H1 (cell line): ENCODE data around the gene TAAR9.
"Not testable (repeated sequence)": the region's sequence is repeated elsewhere in the genome, so short reads cannot be mapped to it uniquely, and the experiment has no call there.

Source experiments
- ASH2L ChIP-seq: fragments of 200-600, 300-600 bp; sonication (generic); IDR thresholded peaks from one replicate; pipeline ENCODE4 v1.7.1; 2017; ENCODE audit warnings: low read length
- CBX5 ChIP-seq: fragments of 300-800, 300-1000 bp; sonication (generic); IDR thresholded peaks from 2 replicates; pipeline ENCODE4 v1.7.1; 2016; ENCODE audit warnings: antibody characterized with exemption, low read length, low read depth
- CHD2 ChIP-seq: IDR thresholded peaks from 2 replicates; pipeline ENCODE4 v1.6.1; 2012; ENCODE audit warnings: low read length, improper control_type of control experiment
- EGR1 ChIP-seq: IDR thresholded peaks from 2 replicates; pipeline ENCODE4 v1.6.1; 2011; ENCODE audit warnings: low read depth, low read length, borderline replicate concordance
- EP300 ChIP-seq, 2 experiments: IDR thresholded peaks; 1 replicate in 1 of 2; 2 replicates in 1 of 2; pipeline ENCODE4 v1.6.1; 2011 to 2012; ENCODE audit warnings: low read depth in 2 of 2, low read length in 2 of 2, mild to moderate bottlenecking in 2 of 2, borderline replicate concordance in 1 of 2, inconsistent platforms in 1 of 2, moderate library complexity in 1 of 2
- EZH2 ChIP-seq: fragments of 200-600 bp; sonication (generic); IDR thresholded peaks from 2 replicates; pipeline ENCODE4 v1.7.1; 2012; ENCODE audit warnings: low read depth, mild to moderate bottlenecking, moderate library complexity, low read length, inconsistent platforms; ENCODE audit not compliant: severe bottlenecking
- POLR2A ChIP-seq, 2 experiments: IDR thresholded peaks; 1 replicate in 1 of 2; 2 replicates in 1 of 2; pipeline ENCODE4 v1.6.1; 2011; ENCODE audit warnings: low read depth in 2 of 2, low read length in 2 of 2, mild to moderate bottlenecking in 2 of 2; ENCODE audit errors: control extremely low read depth in 1 of 2
- POLR2AphosphoS5 ChIP-seq: IDR thresholded peaks from 2 replicates; pipeline ENCODE4 v1.6.1; 2011; ENCODE audit warnings: low read depth, low read length
- RAD21 ChIP-seq, 2 experiments: IDR thresholded peaks in 1 of 2; conservative IDR thresholded peaks in 1 of 2; 2 replicates each; pipeline ENCODE4 v1.6.1; 2011; ENCODE audit warnings: low read depth in 2 of 2, low read length in 2 of 2, improper control_type of control experiment in 1 of 2, inconsistent platforms in 1 of 2, mild to moderate bottlenecking in 1 of 2, moderate library complexity in 1 of 2
- SIN3A ChIP-seq, 2 experiments: IDR thresholded peaks in 1 of 2; conservative IDR thresholded peaks in 1 of 2; 2 replicates each; pipeline ENCODE4 v1.6.1; 2011 to 2012; ENCODE audit warnings: low read length in 2 of 2, improper control_type of control experiment in 1 of 2, low read depth in 1 of 2, mild to moderate bottlenecking in 1 of 2
- SRF ChIP-seq: IDR thresholded peaks from 2 replicates; pipeline ENCODE4 v1.6.1; 2011; ENCODE audit warnings: mild to moderate bottlenecking, low read depth, low read length, moderate library complexity
- YY1 ChIP-seq: IDR thresholded peaks from 2 replicates; pipeline ENCODE4 v1.6.1; 2011; ENCODE audit warnings: low read depth, mild to moderate bottlenecking, low read length
- TF ChIP-seq, protein P1 (sequence below), 3 experiments: IDR thresholded peaks; 1 replicate in 2 of 3; 2 replicates in 1 of 3; pipeline versions ENCODE4 v1.5.1 to v1.6.1; 2011; ENCODE audit warnings: low read length in 3 of 3, mild to moderate bottlenecking in 3 of 3, inconsistent platforms in 2 of 3, low read depth in 1 of 3, moderate library complexity in 1 of 3; ENCODE audit not compliant: insufficient read depth in 1 of 3; ENCODE audit errors: control extremely low read depth in 1 of 3
- TF ChIP-seq, protein P2 (sequence below): IDR thresholded peaks from 2 replicates; pipeline ENCODE4 v1.6.1; 2012; ENCODE audit warnings: inconsistent platforms

DNA sequence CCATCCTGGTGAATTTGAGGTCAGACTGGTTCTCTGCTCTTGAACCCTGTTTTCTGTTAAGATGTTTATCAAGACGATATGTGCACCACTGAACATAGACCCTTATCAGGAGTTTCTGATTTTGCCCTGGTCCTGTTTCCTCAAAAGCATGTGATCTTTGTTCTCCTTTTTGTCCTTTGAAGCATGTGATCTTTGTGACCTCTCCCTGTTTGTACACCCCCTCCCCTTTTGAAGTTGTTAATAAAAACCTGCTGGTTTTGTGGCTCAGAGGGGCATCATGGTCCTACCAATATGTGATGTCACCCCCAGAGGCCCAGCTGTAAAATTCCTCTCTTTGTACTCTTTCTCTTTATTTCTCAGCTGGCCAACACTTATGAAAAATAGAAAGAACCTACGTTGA, 3.5 kb upstream of the TAAR9 start:
- TF ChIP-seq, protein P1, sequence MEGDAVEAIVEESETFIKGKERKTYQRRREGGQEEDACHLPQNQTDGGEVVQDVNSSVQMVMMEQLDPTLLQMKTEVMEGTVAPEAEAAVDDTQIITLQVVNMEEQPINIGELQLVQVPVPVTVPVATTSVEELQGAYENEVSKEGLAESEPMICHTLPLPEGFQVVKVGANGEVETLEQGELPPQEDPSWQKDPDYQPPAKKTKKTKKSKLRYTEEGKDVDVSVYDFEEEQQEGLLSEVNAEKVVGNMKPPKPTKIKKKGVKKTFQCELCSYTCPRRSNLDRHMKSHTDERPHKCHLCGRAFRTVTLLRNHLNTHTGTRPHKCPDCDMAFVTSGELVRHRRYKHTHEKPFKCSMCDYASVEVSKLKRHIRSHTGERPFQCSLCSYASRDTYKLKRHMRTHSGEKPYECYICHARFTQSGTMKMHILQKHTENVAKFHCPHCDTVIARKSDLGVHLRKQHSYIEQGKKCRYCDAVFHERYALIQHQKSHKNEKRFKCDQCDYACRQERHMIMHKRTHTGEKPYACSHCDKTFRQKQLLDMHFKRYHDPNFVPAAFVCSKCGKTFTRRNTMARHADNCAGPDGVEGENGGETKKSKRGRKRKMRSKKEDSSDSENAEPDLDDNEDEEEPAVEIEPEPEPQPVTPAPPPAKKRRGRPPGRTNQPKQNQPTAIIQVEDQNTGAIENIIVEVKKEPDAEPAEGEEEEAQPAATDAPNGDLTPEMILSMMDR (IDR thresholded peaks at IDR 0.05; ENCODE audit: control extremely low read depth in 1 of 3, insufficient read depth in 1 of 3, low read depth in 1 of 3, low read length in 3 of 3), result not testable (repeated sequence)
- TF ChIP-seq POLR2A (IDR thresholded peaks at IDR 0.05; ENCODE audit: control extremely low read depth in 1 of 2, low read depth in 2 of 2, low read length in 2 of 2); POLR2AphosphoS5; CHD2; YY1; EP300 (IDR thresholded peaks at IDR 0.05; ENCODE audit: borderline replicate concordance in 1 of 2, low read depth in 2 of 2, low read length in 2 of 2); SIN3A (conservative IDR thresholded peaks at IDR 0.05 in 1 of 2, IDR thresholded peaks at IDR 0.05 in 1 of 2; ENCODE audit: low read depth in 1 of 2, low read length in 2 of 2); EGR1; CBX5; EZH2; ASH2L; SRF; RAD21 (IDR thresholded peaks at IDR 0.05 in 1 of 2, conservative IDR thresholded peaks at IDR 0.05 in 1 of 2; ENCODE audit: low read depth in 2 of 2, low read length in 2 of 2): not testable (repeated sequence)
- TF ChIP-seq, protein P2, sequence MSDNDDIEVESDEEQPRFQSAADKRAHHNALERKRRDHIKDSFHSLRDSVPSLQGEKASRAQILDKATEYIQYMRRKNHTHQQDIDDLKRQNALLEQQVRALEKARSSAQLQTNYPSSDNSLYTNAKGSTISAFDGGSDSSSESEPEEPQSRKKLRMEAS, result not testable (repeated sequence)
